Cardiac fibroblast (primary cell): ENCODE measurements around the gene TNS3.
A peak's percentile ranks its signal among the peaks of the same experiment; 100 is the strongest.

Experiments used
- DNase-seq, 2 donors: peaks; one replicate each; pipeline versions ENCODE4 v3.0.0 to v3.0.0-alpha.2; 2010; ENCODE audit warnings: low read depth in 2 of 2
- H3K4me3 ChIP-seq, 2 donors: replicated peaks in 1 of 2; 1 replicate in 1 of 2; 2 replicates in 1 of 2; pipeline ENCODE4 v1.5.1; 2011; ENCODE audit warnings: low read depth in 2 of 2, low read length in 2 of 2, mild to moderate bottlenecking in 2 of 2, moderate library complexity in 1 of 2
- TF ChIP-seq, protein P1 (sequence below): IDR thresholded peaks from one replicate; pipeline ENCODE4 v1.5.1; 2011; ENCODE audit warnings: low read depth, mild to moderate bottlenecking, low read length, inconsistent platforms

TNS3 gene

GRCh38 chr7:47342296-47343060 is 239.4 kb downstream of the TNS3 start:
- DNase-seq = no peak
- H3K4me3 ChIP-seq = no peak overlapping the region
- TF ChIP-seq, protein P1, sequence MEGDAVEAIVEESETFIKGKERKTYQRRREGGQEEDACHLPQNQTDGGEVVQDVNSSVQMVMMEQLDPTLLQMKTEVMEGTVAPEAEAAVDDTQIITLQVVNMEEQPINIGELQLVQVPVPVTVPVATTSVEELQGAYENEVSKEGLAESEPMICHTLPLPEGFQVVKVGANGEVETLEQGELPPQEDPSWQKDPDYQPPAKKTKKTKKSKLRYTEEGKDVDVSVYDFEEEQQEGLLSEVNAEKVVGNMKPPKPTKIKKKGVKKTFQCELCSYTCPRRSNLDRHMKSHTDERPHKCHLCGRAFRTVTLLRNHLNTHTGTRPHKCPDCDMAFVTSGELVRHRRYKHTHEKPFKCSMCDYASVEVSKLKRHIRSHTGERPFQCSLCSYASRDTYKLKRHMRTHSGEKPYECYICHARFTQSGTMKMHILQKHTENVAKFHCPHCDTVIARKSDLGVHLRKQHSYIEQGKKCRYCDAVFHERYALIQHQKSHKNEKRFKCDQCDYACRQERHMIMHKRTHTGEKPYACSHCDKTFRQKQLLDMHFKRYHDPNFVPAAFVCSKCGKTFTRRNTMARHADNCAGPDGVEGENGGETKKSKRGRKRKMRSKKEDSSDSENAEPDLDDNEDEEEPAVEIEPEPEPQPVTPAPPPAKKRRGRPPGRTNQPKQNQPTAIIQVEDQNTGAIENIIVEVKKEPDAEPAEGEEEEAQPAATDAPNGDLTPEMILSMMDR = no peak

DNA sequence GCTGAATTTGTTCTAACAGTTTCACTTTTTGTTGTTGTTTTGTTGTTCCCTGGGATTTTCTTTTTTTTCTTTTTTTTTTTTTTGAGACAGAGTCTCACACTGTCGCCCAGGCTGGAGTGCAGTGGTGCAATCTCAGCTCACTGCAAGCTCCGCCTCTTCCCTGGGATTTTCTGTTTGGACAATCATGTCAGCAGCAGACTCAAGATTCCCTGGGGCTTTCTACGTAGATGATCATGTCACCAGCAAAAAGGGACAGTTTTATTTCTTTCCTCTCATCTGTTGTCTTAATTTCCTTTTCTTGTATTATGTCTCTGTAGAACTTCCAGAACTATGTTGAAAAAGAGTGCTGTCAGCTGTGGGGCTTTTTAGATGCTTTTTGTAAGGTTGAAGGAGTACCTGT is 241.4 kb downstream of the TNS3 start:
- no peak overlapping the region for H3K4me3 ChIP-seq
- TF ChIP-seq, protein P1 = no peak
- peak in 1 of 2 donors; percentile 29 for DNase-seq

- TF ChIP-seq, protein P1 = no peak
- no peak overlapping the region for H3K4me3 ChIP-seq
- DNase-seq = peak; percentile 11 to 26
These were observed 243.9 kb downstream of the TNS3 start for GRCh38 chr7:47338026-47338425.

DNA sequence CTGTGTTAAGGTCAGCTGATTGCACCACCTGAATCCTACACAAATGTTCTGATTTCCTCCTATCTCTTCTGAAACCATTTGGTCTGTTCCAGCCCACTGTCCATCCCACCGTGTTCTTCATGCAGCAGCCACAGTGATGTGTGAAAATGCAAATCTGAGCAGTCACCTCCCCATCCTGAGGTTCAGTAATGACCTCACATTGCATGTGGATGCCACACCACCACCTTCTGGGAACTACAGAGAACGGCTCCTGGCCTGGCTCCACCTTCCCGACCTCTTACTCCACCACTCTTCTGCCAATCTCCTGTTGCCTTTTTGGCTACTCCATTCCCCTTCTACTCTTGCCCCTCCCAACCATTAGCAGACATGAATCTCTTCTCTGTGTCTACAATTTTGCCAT is 244.4 kb downstream of the TNS3 start:
- TF ChIP-seq, protein P1 = no peak
- no peak for DNase-seq
- H3K4me3 ChIP-seq = no peak overlapping the region

DNA sequence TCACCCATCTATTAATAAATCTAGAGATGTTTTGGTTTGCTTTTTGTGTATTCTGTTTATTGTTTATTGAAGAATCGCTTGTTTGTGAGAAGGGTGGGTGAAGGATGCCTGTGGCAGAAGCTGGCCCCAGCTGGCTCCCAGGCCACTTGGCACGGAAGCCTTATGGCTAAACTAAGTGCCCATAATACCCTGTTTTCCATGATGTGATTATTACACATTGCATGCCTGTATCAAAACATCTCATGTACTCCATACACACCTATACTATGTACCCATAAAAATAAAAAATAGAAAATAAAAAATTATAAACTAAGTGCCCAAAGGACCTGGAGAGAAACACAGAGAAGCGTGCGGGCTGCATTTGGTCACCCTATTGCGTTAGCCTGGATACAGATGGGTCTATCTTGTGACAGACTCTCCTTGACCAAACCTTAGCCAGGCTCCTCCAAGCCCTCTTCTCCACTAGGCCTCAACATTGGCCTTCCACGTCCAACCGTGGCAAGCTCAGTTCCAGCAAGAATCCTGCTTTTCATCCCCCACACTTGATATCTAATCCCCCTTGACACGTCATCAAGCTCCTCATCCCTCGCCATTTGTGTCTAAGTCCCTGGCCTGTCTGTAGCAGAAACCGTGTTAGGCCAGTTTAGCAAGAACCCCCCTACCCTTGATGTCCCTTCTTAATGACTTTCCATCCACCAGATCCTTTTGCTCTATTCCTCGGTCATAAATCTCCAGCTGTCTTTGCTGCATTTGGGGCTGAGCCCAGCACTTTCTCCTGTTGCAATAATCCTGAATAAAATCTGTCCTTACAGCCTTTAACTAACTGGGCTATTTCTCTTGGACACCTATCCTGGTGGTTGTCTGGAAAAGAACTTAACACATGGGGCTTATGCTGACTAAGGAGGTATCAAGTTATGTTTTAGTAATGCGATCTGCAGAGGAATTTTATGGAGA is 245.2 kb downstream of the TNS3 start:
- TF ChIP-seq, protein P1 = no peak
- no peak overlapping the region for H3K4me3 ChIP-seq
- no peak for DNase-seq

- DNase-seq = peak; percentile 62 to 67
- no peak overlapping the region for H3K4me3 ChIP-seq
- TF ChIP-seq, protein P1 = no peak
These were observed 246.1 kb downstream of the TNS3 start for GRCh38 chr7:47335557-47336471.
